ENCODE data around the gene GPRC5A. TPM values are rescaled to one million over a fixed set of nuclear protein-coding genes. Genes with fewer than 3 reads are reported as not detected.

The GPRC5A gene
- total and polyA plus RNA-seq, 2 of the 13 experiments (the other 11 are each of a cell fraction or from before 2014, with no cell fraction given), result 0.27 to 3.0 TPM

DNA sequence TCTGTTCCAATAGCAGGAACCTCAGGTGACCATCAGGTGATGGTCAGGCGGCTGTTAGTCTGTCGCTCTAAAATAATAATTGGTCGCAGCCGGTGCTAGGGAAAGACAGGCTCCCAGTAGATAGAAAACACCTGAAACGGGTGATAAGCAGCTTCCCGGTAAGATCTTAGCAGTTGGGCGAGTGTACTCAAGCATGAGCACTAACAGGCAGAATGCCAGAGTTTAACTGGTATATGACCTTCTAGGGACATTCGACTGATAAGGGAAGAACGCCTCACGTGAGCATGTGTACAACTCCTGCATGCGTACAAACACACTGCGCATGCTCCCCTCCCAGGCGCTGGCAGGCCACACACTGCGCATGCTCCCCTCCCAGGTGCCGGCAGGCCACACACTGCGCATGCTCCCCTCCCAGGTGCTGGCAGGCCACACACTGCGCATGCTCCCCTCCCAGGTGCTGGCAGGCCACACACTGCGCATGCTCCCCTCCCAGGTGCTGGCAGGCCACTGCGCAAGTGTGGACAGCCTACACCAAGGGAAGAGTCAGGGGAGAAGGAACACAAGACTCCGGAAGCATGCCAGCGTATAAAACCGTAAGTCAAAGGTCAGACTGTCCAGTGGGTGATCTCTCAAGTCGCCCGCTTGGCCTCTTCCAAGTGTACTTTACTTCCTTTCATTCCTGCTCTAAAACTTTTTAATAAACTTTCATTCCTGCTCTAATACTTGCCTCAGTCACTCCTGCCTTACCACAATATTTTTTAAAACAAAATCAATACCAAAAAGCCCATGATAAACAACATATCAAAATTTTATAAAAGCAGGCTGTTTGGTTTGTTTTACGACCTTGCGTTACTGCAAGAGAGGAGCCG is 36.1 kb downstream of the GPRC5A start (continued):
- TF ChIP-seq, protein P1, sequence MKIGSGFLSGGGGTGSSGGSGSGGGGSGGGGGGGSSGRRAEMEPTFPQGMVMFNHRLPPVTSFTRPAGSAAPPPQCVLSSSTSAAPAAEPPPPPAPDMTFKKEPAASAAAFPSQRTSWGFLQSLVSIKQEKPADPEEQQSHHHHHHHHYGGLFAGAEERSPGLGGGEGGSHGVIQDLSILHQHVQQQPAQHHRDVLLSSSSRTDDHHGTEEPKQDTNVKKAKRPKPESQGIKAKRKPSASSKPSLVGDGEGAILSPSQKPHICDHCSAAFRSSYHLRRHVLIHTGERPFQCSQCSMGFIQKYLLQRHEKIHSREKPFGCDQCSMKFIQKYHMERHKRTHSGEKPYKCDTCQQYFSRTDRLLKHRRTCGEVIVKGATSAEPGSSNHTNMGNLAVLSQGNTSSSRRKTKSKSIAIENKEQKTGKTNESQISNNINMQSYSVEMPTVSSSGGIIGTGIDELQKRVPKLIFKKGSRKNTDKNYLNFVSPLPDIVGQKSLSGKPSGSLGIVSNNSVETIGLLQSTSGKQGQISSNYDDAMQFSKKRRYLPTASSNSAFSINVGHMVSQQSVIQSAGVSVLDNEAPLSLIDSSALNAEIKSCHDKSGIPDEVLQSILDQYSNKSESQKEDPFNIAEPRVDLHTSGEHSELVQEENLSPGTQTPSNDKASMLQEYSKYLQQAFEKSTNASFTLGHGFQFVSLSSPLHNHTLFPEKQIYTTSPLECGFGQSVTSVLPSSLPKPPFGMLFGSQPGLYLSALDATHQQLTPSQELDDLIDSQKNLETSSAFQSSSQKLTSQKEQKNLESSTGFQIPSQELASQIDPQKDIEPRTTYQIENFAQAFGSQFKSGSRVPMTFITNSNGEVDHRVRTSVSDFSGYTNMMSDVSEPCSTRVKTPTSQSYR (CRISPR knock-in tag; IDR thresholded peaks at IDR 0.05; ENCODE audit: borderline replicate concordance), result no peak
- TF ChIP-seq, protein P2, sequence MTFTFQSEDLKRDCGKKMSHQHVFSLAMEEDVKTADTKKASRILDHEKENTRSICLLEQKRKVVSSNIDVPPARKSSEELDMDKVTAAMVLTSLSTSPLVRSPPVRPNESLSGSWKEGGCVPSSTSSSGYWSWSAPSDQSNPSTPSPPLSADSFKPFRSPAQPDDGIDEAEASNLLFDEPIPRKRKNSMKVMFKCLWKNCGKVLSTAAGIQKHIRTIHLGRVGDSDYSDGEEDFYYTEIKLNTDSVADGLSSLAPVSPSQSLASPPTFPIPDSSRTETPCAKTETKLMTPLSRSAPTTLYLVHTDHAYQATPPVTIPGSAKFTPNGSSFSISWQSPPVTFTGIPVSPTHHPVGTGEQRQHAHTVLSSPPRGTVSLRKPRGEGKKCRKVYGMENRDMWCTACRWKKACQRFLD (CRISPR knock-in tag; IDR thresholded peaks at IDR 0.05; ENCODE audit: borderline replicate concordance), result no peak; the same call in 1 of the 2 replicates
- TF ChIP-seq, protein P3, sequence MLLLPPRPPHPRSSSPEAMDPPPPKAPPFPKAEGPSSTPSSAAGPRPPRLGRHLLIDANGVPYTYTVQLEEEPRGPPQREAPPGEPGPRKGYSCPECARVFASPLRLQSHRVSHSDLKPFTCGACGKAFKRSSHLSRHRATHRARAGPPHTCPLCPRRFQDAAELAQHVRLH (CRISPR knock-in tag; IDR thresholded peaks at IDR 0.05; ENCODE audit: borderline replicate concordance, low read depth), result peak; percentile 64; the same call in 1 of the 2 replicates
- TF ChIP-seq ZNF773 (CRISPR knock-in tag; IDR thresholded peaks at IDR 0.05; ENCODE audit: borderline replicate concordance) (no peak), PPARG (CRISPR knock-in tag; conservative IDR thresholded peaks at IDR 0.05) (peak; percentile 41), NFIB (CRISPR knock-in tag; IDR thresholded peaks at IDR 0.05; ENCODE audit: borderline replicate concordance) (no peak), SRY (CRISPR knock-in tag; IDR thresholded peaks at IDR 0.05) (0 out of 2 replicates have a peak, but pooled peaks have one; percentile 58), MED13 (CRISPR knock-in tag; IDR thresholded peaks at IDR 0.05) (no peak), RBM22 (optimal IDR thresholded peaks at IDR 0.05; ENCODE audit: low read length) (no peak)
- TF ChIP-seq, protein P4, sequence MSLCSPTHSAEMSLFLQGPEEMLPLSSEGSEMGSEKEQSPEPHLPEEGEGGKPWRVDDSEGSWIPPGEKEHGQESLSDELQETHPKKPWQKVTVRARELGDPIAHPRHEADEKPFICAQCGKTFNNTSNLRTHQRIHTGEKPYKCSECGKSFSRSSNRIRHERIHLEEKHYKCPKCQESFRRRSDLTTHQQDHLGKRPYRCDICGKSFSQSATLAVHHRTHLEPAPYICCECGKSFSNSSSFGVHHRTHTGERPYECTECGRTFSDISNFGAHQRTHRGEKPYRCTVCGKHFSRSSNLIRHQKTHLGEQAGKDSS (CRISPR knock-in tag; IDR thresholded peaks at IDR 0.05; ENCODE audit: borderline replicate concordance, low read depth), result peak; percentile 65; the same call in 1 of the 2 replicates
- TF ChIP-seq, protein P5, sequence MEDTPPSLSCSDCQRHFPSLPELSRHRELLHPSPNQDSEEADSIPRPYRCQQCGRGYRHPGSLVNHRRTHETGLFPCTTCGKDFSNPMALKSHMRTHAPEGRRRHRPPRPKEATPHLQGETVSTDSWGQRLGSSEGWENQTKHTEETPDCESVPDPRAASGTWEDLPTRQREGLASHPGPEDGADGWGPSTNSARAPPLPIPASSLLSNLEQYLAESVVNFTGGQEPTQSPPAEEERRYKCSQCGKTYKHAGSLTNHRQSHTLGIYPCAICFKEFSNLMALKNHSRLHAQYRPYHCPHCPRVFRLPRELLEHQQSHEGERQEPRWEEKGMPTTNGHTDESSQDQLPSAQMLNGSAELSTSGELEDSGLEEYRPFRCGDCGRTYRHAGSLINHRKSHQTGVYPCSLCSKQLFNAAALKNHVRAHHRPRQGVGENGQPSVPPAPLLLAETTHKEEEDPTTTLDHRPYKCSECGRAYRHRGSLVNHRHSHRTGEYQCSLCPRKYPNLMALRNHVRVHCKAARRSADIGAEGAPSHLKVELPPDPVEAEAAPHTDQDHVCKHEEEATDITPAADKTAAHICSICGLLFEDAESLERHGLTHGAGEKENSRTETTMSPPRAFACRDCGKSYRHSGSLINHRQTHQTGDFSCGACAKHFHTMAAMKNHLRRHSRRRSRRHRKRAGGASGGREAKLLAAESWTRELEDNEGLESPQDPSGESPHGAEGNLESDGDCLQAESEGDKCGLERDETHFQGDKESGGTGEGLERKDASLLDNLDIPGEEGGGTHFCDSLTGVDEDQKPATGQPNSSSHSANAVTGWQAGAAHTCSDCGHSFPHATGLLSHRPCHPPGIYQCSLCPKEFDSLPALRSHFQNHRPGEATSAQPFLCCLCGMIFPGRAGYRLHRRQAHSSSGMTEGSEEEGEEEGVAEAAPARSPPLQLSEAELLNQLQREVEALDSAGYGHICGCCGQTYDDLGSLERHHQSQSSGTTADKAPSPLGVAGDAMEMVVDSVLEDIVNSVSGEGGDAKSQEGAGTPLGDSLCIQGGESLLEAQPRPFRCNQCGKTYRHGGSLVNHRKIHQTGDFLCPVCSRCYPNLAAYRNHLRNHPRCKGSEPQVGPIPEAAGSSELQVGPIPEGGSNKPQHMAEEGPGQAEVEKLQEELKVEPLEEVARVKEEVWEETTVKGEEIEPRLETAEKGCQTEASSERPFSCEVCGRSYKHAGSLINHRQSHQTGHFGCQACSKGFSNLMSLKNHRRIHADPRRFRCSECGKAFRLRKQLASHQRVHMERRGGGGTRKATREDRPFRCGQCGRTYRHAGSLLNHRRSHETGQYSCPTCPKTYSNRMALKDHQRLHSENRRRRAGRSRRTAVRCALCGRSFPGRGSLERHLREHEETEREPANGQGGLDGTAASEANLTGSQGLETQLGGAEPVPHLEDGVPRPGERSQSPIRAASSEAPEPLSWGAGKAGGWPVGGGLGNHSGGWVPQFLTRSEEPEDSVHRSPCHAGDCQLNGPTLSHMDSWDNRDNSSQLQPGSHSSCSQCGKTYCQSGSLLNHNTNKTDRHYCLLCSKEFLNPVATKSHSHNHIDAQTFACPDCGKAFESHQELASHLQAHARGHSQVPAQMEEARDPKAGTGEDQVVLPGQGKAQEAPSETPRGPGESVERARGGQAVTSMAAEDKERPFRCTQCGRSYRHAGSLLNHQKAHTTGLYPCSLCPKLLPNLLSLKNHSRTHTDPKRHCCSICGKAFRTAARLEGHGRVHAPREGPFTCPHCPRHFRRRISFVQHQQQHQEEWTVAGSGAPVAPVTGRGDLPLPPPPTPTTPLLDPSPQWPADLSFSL (CRISPR knock-in tag; IDR thresholded peaks at IDR 0.05), result no peak
